Endothelial cell of umbilical vein (primary cell): ENCODE measurements around the gene CAMK2D. TPM values are rescaled to one million over a fixed set of nuclear protein-coding genes. Genes with fewer than 3 reads are reported as not detected.

ENCODE experiments used
- BruUV-seq: library from RNA; stranded (reverse); fragments of 400-500 nt; replicated peaks from 2 replicates; lab custom pipeline; 2021; lab: Mats Ljungman, UMichigan
- CTCF ChIA-PET: fragments of 300-600, 350-600 bp; sonication (Branson Sonifier 250); formaldehyde crosslinking; loops from one replicate; lab custom pipeline; 2021; ENCODE audit warnings: antibody characterized with exemption, inconsistent platforms; lab: Charles Lee
- POLR2A ChIA-PET: fragments of 300-600, 350-600 bp; sonication (Branson Sonifier 250); formaldehyde crosslinking; loops from one replicate; lab custom pipeline; 2021; ENCODE audit warnings: antibody characterized with exemption, inconsistent platforms; lab: Charles Lee
- DNase-seq: peaks from one replicate; pipeline ENCODE4 v3.0.0-alpha.2; 2011; ENCODE audit warnings: low read depth, low spot score
- FAIRE-seq: peaks from 2 replicates; lab custom pipeline; 2011; peaks lifted over from hg19 to GRCh38; lab: Jason Lieb, UNC
- H2AFZ ChIP-seq: 2 replicates; pipeline ENCODE4 v1.6.0; 2012; ENCODE audit warnings: low read depth, low read length, control low read depth, inconsistent platforms
- H3K27ac ChIP-seq: 2 replicates; pipeline ENCODE4 v1.5.1; 2011; ENCODE audit warnings: low read depth, mild to moderate bottlenecking, control low read depth, low read length, moderate library complexity; ENCODE audit not compliant: insufficient read depth
- H3K27me3 ChIP-seq, 2 experiments: 2 replicates each; pipeline versions ENCODE4 v1.6.0 to v1.6.1; 2011; ENCODE audit warnings: low read length in 2 of 2, mixed read lengths in 1 of 2; ENCODE audit not compliant: control insufficient read depth in 2 of 2, insufficient read depth in 2 of 2
- H3K36me3 ChIP-seq, 2 experiments: 2 replicates in 1 of 2; 3 replicates in 1 of 2; pipeline ENCODE4 v1.5.1; 2011; ENCODE audit warnings: low read length in 2 of 2, mild to moderate bottlenecking in 1 of 2, moderate library complexity in 1 of 2; ENCODE audit not compliant: control insufficient read depth in 2 of 2, insufficient read depth in 2 of 2; ENCODE audit errors: extremely low read depth in 1 of 2
- H3K4me1 ChIP-seq: 3 replicates; pipeline ENCODE4 v1.5.1; 2011; ENCODE audit warnings: mild to moderate bottlenecking, low read length; ENCODE audit not compliant: control insufficient read depth, insufficient read depth; ENCODE audit errors: extremely low read depth
- H3K4me2 ChIP-seq: 2 replicates; pipeline ENCODE4 v1.6.1; 2011; ENCODE audit warnings: low read length, control low read depth, mixed read lengths; ENCODE audit not compliant: insufficient read depth
- H3K4me3 ChIP-seq, 3 experiments: fragments of 200-600 bp in 1 of 3; sonication (generic), shearing (Covaris generic) in 1 of 3; replicated peaks in 1 of 3; 2 replicates each; pipeline ENCODE4 v1.5.1; 2011 to 2016; ENCODE audit warnings: control low read depth in 3 of 3, low read length in 3 of 3, mild to moderate bottlenecking in 2 of 3, inconsistent platforms in 1 of 3, low read depth in 1 of 3, moderate library complexity in 1 of 3; ENCODE audit not compliant: insufficient read depth in 1 of 3
- H3K79me2 ChIP-seq: 2 replicates; pipeline ENCODE4 v1.6.0; 2012; ENCODE audit warnings: low read length, inconsistent platforms; ENCODE audit not compliant: control insufficient read depth, insufficient read depth
- H3K9ac ChIP-seq: replicated peaks from 2 replicates; pipeline ENCODE3; 2011; ENCODE audit warnings: low read length, control low read depth; ENCODE audit not compliant: insufficient read depth; ENCODE audit errors: extremely low read depth
- H3K9me1 ChIP-seq: replicated peaks from 3 replicates; pipeline ENCODE4 v1.6.0; 2011; ENCODE audit warnings: mild to moderate bottlenecking, low read length; ENCODE audit not compliant: control insufficient read depth, insufficient read depth; ENCODE audit errors: extremely low read depth
- H3K9me3 ChIP-seq: replicated peaks from 2 replicates; pipeline ENCODE4 v1.5.1; 2012; ENCODE audit warnings: low read length, inconsistent platforms; ENCODE audit not compliant: control insufficient read depth, insufficient read depth
- H4K20me1 ChIP-seq: replicated peaks from 2 replicates; pipeline ENCODE3; 2011; ENCODE audit warnings: mild to moderate bottlenecking, low read length; ENCODE audit not compliant: control insufficient read depth, insufficient read depth; ENCODE audit errors: extremely low read depth
- EZH2 ChIP-seq: IDR thresholded peaks from 2 replicates; pipeline ENCODE4 v1.6.1; 2012; ENCODE audit warnings: borderline replicate concordance, low read depth, mild to moderate bottlenecking, moderate library complexity, low read length, inconsistent platforms; ENCODE audit not compliant: severe bottlenecking
- FOS ChIP-seq: IDR thresholded peaks from 2 replicates; pipeline ENCODE4 v1.6.1; 2011; ENCODE audit warnings: mild to moderate bottlenecking, low read length, moderate library complexity, borderline replicate concordance; ENCODE audit not compliant: insufficient read depth
- GATA2 ChIP-seq: IDR thresholded peaks from 2 replicates; pipeline ENCODE4 v1.7.0; 2011; ENCODE audit warnings: low read depth, mild to moderate bottlenecking, moderate library complexity, mixed read lengths, low read length; ENCODE audit not compliant: insufficient read length, insufficient read depth
- JUN ChIP-seq: IDR thresholded peaks from 2 replicates; pipeline ENCODE4 v1.6.1; 2011; ENCODE audit warnings: borderline replicate concordance, low read depth; ENCODE audit not compliant: insufficient read length, insufficient read depth
- MYC ChIP-seq: IDR thresholded peaks from one replicate; pipeline ENCODE4 v1.6.1; 2011; ENCODE audit warnings: mild to moderate bottlenecking, low read depth, low read length
- POLR2A ChIP-seq: IDR thresholded peaks from 2 replicates; pipeline ENCODE4 v1.6.1; 2012; ENCODE audit warnings: low read depth, mild to moderate bottlenecking, control low read depth, low read length
- POLR2AphosphoS5 ChIP-seq: IDR thresholded peaks from 2 replicates; pipeline ENCODE4 v1.6.1; 2012; ENCODE audit warnings: low read depth, mild to moderate bottlenecking, control low read depth, low read length, moderate library complexity; ENCODE audit not compliant: insufficient read depth
- dilution Hi-C: fragments of 300-500 bp; cut with MboI; formaldehyde crosslinking; loops from one replicate; pipeline ENCODE4 v1.15.0; 2019; ENCODE audit warnings: low sequenced_read_pairs; ENCODE audit not compliant: extremely low pct_ligation_motif_present
- intact Hi-C: fragments of 100-400 bp; cut with micrococcal nuclease; formaldehyde crosslinking; loops from one replicate; pipeline ENCODE4 v1.10.0; 2022
- polyA plus RNA-seq, 4 experiments: library from polyadenylated mRNA; depleted of rRNA in 3 of 4; stranded (reverse) in 3 of 4; unstranded in 1 of 4; fragments of >200 nt; gene quantifications; 2 replicates each; pipeline versions ENCODE4 v1.2.1 to v1.2.3, GENCODE V29; 2011 to 2012; ENCODE audit warnings: missing spikeins in 1 of 4
- total RNA-seq: library from RNA; stranded (reverse); gene quantifications from 2 replicates; pipeline ENCODE4 v1.2.3, GENCODE V29; 2021
- TF ChIP-seq, protein P1 (sequence below): IDR thresholded peaks from 2 replicates; pipeline ENCODE4 v1.6.1; 2011; ENCODE audit not compliant: insufficient read depth, insufficient read length
- TF ChIP-seq, protein P2 (sequence below), 2 donors: IDR thresholded peaks; 1 replicate in 1 of 2; 2 replicates in 1 of 2; pipeline ENCODE4 v1.5.1; 2011; ENCODE audit warnings: low read length in 2 of 2, mild to moderate bottlenecking in 2 of 2, moderate library complexity in 2 of 2, control low read depth in 1 of 2, inconsistent platforms in 1 of 2, low read depth in 1 of 2; ENCODE audit not compliant: insufficient read depth in 1 of 2; ENCODE audit errors: extremely low read depth in 1 of 2

Gene CAMK2D
- total and polyA plus RNA-seq, 2 donors (not counting 3 experiments of a cell fraction or from before 2014, with no cell fraction given): 10.4 to 30.7 TPM

DNA sequence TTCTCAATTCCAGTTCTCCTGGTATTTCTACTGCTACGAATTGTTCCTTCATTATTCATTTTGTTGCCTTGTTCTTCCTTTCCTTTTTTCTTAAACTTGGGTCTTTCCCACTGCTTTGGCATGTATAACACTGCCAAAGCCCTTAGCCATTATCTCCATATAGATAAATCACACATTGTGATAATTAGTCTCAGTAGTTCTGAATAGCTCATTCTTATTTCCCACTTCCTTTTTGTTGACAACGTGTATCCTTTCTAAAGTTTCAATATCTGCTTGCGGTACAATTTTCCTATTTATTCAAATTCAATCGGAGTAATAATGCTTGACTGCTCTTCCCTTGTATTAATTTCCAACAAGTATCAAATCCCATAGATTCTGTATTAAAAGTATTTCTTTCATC lies 14.5 kb upstream of the CAMK2D start:
- dilution Hi-C loops (no loop called here), intact Hi-C loops (no loop called here)
- no peak overlapping the region for H3K27ac ChIP-seq
- POLR2A ChIA-PET: no interaction called here
- no peak for DNase-seq
- H3K9me1 ChIP-seq: peaks cover 2% of the 10 kb centered on the region
- no TSS peak for BruUV-seq
- H3K79me2 ChIP-seq: no peaks in the 10 kb centered on the region
- no peak for FAIRE-seq
- no peak overlapping the region for H3K4me3 ChIP-seq
- no peaks in the 10 kb centered on the region for H3K36me3 ChIP-seq
- TF ChIP-seq POLR2AphosphoS5: no peak
- TF ChIP-seq FOS: no peak
- TF ChIP-seq POLR2A: no peak
- TF ChIP-seq JUN: no peak
- TF ChIP-seq MYC: no peak
- no peak for TF ChIP-seq GATA2
- TF ChIP-seq EZH2: no peak
- TF ChIP-seq, protein P1, sequence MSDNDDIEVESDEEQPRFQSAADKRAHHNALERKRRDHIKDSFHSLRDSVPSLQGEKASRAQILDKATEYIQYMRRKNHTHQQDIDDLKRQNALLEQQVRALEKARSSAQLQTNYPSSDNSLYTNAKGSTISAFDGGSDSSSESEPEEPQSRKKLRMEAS: no peak
- TF ChIP-seq, protein P2, sequence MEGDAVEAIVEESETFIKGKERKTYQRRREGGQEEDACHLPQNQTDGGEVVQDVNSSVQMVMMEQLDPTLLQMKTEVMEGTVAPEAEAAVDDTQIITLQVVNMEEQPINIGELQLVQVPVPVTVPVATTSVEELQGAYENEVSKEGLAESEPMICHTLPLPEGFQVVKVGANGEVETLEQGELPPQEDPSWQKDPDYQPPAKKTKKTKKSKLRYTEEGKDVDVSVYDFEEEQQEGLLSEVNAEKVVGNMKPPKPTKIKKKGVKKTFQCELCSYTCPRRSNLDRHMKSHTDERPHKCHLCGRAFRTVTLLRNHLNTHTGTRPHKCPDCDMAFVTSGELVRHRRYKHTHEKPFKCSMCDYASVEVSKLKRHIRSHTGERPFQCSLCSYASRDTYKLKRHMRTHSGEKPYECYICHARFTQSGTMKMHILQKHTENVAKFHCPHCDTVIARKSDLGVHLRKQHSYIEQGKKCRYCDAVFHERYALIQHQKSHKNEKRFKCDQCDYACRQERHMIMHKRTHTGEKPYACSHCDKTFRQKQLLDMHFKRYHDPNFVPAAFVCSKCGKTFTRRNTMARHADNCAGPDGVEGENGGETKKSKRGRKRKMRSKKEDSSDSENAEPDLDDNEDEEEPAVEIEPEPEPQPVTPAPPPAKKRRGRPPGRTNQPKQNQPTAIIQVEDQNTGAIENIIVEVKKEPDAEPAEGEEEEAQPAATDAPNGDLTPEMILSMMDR (IDR thresholded peaks at IDR 0.05; ENCODE audit: extremely low read depth in 1 of 2, insufficient read depth in 1 of 2, low read depth in 1 of 2, low read length in 2 of 2): no peak
- H3K9me3 ChIP-seq: no peaks in the 10 kb centered on the region
- no peak overlapping the region for H3K9ac ChIP-seq
- no peaks in the 10 kb centered on the region for H4K20me1 ChIP-seq
- H3K27me3 ChIP-seq: no peaks in the 10 kb centered on the region
- CTCF ChIA-PET: interaction anchor here (0.9 kb wide), 1 partner anchor 9 kb away, joined by 4 read pairs; no protein-coding TSS in a partner anchor
- H3K4me1 ChIP-seq: no peaks in the 10 kb centered on the region
- no peak overlapping the region for H3K4me2 ChIP-seq
- H2AFZ ChIP-seq: no peak overlapping the region
